GM23338 (cell line): ENCODE measurements around the gene GPC5. TPM values are rescaled to one million over a fixed set of nuclear protein-coding genes. Genes with fewer than 3 reads are reported as not detected.

Experiments
- ATAC-seq: fragments of 200-7000 bp; cut with Tn5 transposase; 3 replicates; pipeline ENCODE4 v1.9.1; 2020
- DNase-seq: peaks from one replicate; pipeline ENCODE4 v3.0.0-alpha.2; 2015; ENCODE audit warnings: low spot score
- H2AFZ ChIP-seq: fragments of 200-600 bp; sonication (generic); 2 replicates; pipeline ENCODE4 v1.8.0; 2016; ENCODE audit warnings: antibody characterized with exemption, mild to moderate bottlenecking, moderate library complexity
- H3F3A ChIP-seq: fragments of 200-600 bp; sonication (generic); replicated peaks from 2 replicates; pipeline ENCODE4 v1.8.0; 2017; ENCODE audit warnings: antibody characterized with exemption, mixed run types, low read depth
- H3K27ac ChIP-seq: fragments of 200-600 bp; sonication (generic); 2 replicates; pipeline ENCODE4 v1.6.1; 2016; ENCODE audit warnings: low read depth
- H3K27me3 ChIP-seq: fragments of 200-600 bp; sonication (generic); 2 replicates; pipeline ENCODE4 v1.8.0; 2016; ENCODE audit warnings: mild to moderate bottlenecking, mixed run types, moderate library complexity; ENCODE audit not compliant: insufficient read depth
- H3K36me3 ChIP-seq: fragments of 200-600 bp; sonication (generic); 2 replicates; pipeline ENCODE4 v1.8.0; 2016; ENCODE audit warnings: mild to moderate bottlenecking; ENCODE audit not compliant: insufficient read depth
- H3K4me1 ChIP-seq: fragments of 200-600 bp; sonication (generic); 2 replicates; pipeline ENCODE4 v1.8.0; 2016; ENCODE audit warnings: mild to moderate bottlenecking, moderate library complexity; ENCODE audit not compliant: insufficient read depth
- H3K4me2 ChIP-seq: fragments of 200-600 bp; sonication (generic); 2 replicates; pipeline ENCODE4 v1.7.1; 2017; ENCODE audit warnings: mixed run types
- H3K4me3 ChIP-seq: fragments of 200-600 bp; sonication (generic); 2 replicates; pipeline ENCODE4 v1.6.1; 2016; ENCODE audit warnings: mixed run types
- H3K79me2 ChIP-seq: fragments of 200-600 bp; sonication (generic); replicated peaks from 2 replicates; pipeline ENCODE4 v1.8.0; 2017; ENCODE audit warnings: mild to moderate bottlenecking; ENCODE audit not compliant: insufficient read depth
- H3K9me2 ChIP-seq: fragments of 200-600 bp; sonication (generic); 2 replicates; pipeline ENCODE4 v1.8.0; 2017; ENCODE audit not compliant: insufficient read depth
- H4K20me1 ChIP-seq: fragments of 200-600 bp; sonication (generic); replicated peaks from 2 replicates; pipeline ENCODE4 v1.8.0; 2017; ENCODE audit warnings: mild to moderate bottlenecking; ENCODE audit not compliant: insufficient read depth
- H3K27ac Mint-ChIP-seq: 2 replicates; pipeline ENCODE4 v1.8.0; 2020; ENCODE audit warnings: inconsistent platforms, mild to moderate bottlenecking, moderate library complexity, mixed read lengths
- H3K27me3 Mint-ChIP-seq: 3 replicates; pipeline ENCODE4 v1.8.0; 2022; ENCODE audit warnings: low read depth, mild to moderate bottlenecking, moderate library complexity, mixed read lengths, inconsistent platforms; ENCODE audit not compliant: insufficient read depth, poor library complexity
- H3K36me3 Mint-ChIP-seq: 3 replicates; pipeline ENCODE4 v1.8.0; 2021; ENCODE audit warnings: low read depth, mild to moderate bottlenecking, inconsistent platforms, moderate library complexity, mixed read lengths
- H3K4me1 Mint-ChIP-seq: 3 replicates; pipeline ENCODE4 v1.8.0; 2020; ENCODE audit warnings: mild to moderate bottlenecking, inconsistent platforms, mixed read lengths
- H3K4me3 Mint-ChIP-seq: 3 replicates; pipeline ENCODE4 v1.8.0; 2021; ENCODE audit warnings: moderate library complexity, mild to moderate bottlenecking, inconsistent platforms, mixed read lengths
- H3K9me3 Mint-ChIP-seq: 3 replicates; pipeline ENCODE4 v1.8.0; 2020; ENCODE audit warnings: moderate library complexity, mild to moderate bottlenecking, inconsistent platforms, mixed read lengths
- CREB1 ChIP-seq: fragments of 250-450 bp; sonication (Bioruptor Pico); IDR thresholded peaks from 2 replicates; pipeline ENCODE4 v1.5.0; 2020; ENCODE audit warnings: low read depth, mild to moderate bottlenecking, moderate library complexity
- CTCF ChIP-seq, 2 experiments: fragments of 200-600 bp in 1 of 2; sonication (generic) in 1 of 2; conservative IDR thresholded peaks; 2 replicates each; pipeline versions ENCODE4 v1.5.1 to v1.6.1; 2016 to 2017; ENCODE audit warnings: antibody characterized with exemption in 2 of 2, low read depth in 2 of 2, mild to moderate bottlenecking in 2 of 2, moderate library complexity in 1 of 2
- ETS1 ChIP-seq: IDR thresholded peaks from 2 replicates; pipeline ENCODE4 v1.6.1; 2016; ENCODE audit warnings: antibody characterized with exemption
- EZH2 ChIP-seq: fragments of 200-600 bp; sonication (generic); IDR thresholded peaks from one replicate; pipeline ENCODE4 v1.8.0; 2017; ENCODE audit warnings: antibody characterized with exemption, mild to moderate bottlenecking, low read depth; ENCODE audit not compliant: unreplicated experiment
- EZH2phosphoT487 ChIP-seq: fragments of 200-600 bp; sonication (generic); IDR thresholded peaks from one replicate; pipeline ENCODE4 v1.8.1; 2018; ENCODE audit warnings: antibody characterized with exemption; ENCODE audit not compliant: unreplicated experiment
- JUNB ChIP-seq: IDR thresholded peaks from one replicate; pipeline ENCODE4 v1.6.1; 2016; ENCODE audit warnings: antibody characterized with exemption; ENCODE audit not compliant: unreplicated experiment
- NANOG ChIP-seq: IDR thresholded peaks from 2 replicates; pipeline ENCODE4 v1.6.1; 2016; ENCODE audit warnings: antibody characterized with exemption, borderline replicate concordance
- POLR2AphosphoS5 ChIP-seq: IDR thresholded peaks from 2 replicates; pipeline ENCODE4 v1.6.1; 2016; ENCODE audit warnings: antibody characterized with exemption, low read depth
- REST ChIP-seq: IDR thresholded peaks from one replicate; pipeline ENCODE4 v1.6.1; 2018; ENCODE audit warnings: antibody characterized with exemption; ENCODE audit not compliant: unreplicated experiment
- STAT1 ChIP-seq: IDR thresholded peaks from one replicate; pipeline ENCODE4 v1.6.1; 2016; ENCODE audit warnings: antibody characterized with exemption; ENCODE audit not compliant: unreplicated experiment
- ZNF114 ChIP-seq: fragments of 250-450 bp; sonication (Bioruptor Pico); IDR thresholded peaks from 2 replicates; pipeline ENCODE4 v1.5.0; 2020; ENCODE audit warnings: mild to moderate bottlenecking, moderate library complexity
- ZNF331 ChIP-seq: fragments of 250-450 bp; sonication (Bioruptor Pico); IDR thresholded peaks from 2 replicates; pipeline ENCODE4 v1.5.0; 2020; ENCODE audit warnings: low read depth, mild to moderate bottlenecking, moderate library complexity
- polyA plus RNA-seq: library from polyadenylated mRNA; unstranded; fragments of >200 nt; fragmentation: Nextera tagmentation; extraction: Ambion mirVana; gene quantifications from 2 replicates; pipeline ENCODE4 v1.2.1, GENCODE V29; 2016
- total RNA-seq: library from RNA; depleted of rRNA; stranded (reverse); fragments of >200 nt; shearing (Covaris generic); gene quantifications from 2 replicates; pipeline ENCODE4 v1.2.3, GENCODE V29; 2014
- TF ChIP-seq, protein P1 (sequence below): fragments of 250-450 bp; sonication (Bioruptor Pico); IDR thresholded peaks from 2 replicates; pipeline ENCODE4 v1.5.0; 2020; ENCODE audit warnings: mild to moderate bottlenecking, moderate library complexity

Gene GPC5
- total and polyA plus RNA-seq, 2 experiments from 2014 or later: 0.95 to 1.1 TPM

DNA sequence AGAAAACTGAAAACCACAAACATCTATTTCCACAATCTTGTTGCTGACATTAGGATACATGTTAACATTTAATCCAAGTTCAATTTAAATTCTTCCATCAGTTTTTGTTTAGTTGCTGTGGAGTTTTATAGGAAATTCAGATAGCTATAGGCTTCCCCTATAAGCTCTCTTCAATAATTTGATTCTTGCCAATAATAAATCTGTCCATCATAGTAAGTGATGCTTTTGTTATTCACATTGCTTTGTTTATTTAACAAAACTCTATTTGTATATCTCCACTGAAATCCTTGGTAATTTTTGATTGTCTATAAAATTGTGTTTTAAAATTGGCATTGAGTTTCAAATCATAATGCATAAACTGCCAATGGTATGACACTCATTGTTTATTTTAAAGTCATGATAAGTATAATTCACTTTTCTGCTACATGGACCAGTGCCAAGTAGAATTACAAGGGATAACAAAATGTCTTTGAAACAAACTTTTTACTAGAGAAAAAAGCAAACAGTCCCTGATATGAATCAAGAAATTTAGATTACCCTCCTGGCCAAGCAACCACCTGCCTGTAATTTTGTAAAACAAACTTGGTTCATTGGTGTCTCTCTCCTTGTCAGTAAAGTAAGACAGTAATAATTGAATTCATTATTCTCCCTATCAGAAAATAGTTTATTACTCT lies 1250.9 kb downstream of the GPC5 start:
- Histone ChIP-seq H3K27me3 (no peaks in the 10 kb centered on the region), H3K4me2 (no peak overlapping the region), H3K27ac (no peak overlapping the region), H4K20me1 (no peaks in the 10 kb centered on the region), H3K4me3 (no peak overlapping the region), H3K4me1 (no peaks in the 10 kb centered on the region), H2AFZ (no peak overlapping the region), H3K36me3 (no peaks in the 10 kb centered on the region), H3K79me2 (no peaks in the 10 kb centered on the region), H3F3A (no peaks in the 10 kb centered on the region), H3K9me2 (no peaks in the 10 kb centered on the region)
- Mint-ChIP-seq H3K9me3 (no peaks in the 10 kb centered on the region), H3K4me1 (no peaks in the 10 kb centered on the region), H3K27ac (no peak overlapping the region), H3K36me3 (no peaks in the 10 kb centered on the region), H3K4me3 (no peak overlapping the region), H3K27me3 (peaks cover 2% of the 10 kb centered on the region)
- DNase-seq (no peak), ATAC-seq (no peak)
- TF ChIP-seq REST (no peak), JUNB (no peak), STAT1 (no peak), ZNF114 (CRISPR knock-in tag) (no peak), ETS1 (no peak), EZH2 (no peak), POLR2AphosphoS5 (no peak), CREB1 (CRISPR knock-in tag) (no peak), EZH2phosphoT487 (no peak), ZNF331 (CRISPR knock-in tag) (no peak), NANOG (no peak), CTCF (conservative IDR thresholded peaks at IDR 0.05; ENCODE audit: low read depth in 2 of 2) (no peak)
- TF ChIP-seq, protein P1, sequence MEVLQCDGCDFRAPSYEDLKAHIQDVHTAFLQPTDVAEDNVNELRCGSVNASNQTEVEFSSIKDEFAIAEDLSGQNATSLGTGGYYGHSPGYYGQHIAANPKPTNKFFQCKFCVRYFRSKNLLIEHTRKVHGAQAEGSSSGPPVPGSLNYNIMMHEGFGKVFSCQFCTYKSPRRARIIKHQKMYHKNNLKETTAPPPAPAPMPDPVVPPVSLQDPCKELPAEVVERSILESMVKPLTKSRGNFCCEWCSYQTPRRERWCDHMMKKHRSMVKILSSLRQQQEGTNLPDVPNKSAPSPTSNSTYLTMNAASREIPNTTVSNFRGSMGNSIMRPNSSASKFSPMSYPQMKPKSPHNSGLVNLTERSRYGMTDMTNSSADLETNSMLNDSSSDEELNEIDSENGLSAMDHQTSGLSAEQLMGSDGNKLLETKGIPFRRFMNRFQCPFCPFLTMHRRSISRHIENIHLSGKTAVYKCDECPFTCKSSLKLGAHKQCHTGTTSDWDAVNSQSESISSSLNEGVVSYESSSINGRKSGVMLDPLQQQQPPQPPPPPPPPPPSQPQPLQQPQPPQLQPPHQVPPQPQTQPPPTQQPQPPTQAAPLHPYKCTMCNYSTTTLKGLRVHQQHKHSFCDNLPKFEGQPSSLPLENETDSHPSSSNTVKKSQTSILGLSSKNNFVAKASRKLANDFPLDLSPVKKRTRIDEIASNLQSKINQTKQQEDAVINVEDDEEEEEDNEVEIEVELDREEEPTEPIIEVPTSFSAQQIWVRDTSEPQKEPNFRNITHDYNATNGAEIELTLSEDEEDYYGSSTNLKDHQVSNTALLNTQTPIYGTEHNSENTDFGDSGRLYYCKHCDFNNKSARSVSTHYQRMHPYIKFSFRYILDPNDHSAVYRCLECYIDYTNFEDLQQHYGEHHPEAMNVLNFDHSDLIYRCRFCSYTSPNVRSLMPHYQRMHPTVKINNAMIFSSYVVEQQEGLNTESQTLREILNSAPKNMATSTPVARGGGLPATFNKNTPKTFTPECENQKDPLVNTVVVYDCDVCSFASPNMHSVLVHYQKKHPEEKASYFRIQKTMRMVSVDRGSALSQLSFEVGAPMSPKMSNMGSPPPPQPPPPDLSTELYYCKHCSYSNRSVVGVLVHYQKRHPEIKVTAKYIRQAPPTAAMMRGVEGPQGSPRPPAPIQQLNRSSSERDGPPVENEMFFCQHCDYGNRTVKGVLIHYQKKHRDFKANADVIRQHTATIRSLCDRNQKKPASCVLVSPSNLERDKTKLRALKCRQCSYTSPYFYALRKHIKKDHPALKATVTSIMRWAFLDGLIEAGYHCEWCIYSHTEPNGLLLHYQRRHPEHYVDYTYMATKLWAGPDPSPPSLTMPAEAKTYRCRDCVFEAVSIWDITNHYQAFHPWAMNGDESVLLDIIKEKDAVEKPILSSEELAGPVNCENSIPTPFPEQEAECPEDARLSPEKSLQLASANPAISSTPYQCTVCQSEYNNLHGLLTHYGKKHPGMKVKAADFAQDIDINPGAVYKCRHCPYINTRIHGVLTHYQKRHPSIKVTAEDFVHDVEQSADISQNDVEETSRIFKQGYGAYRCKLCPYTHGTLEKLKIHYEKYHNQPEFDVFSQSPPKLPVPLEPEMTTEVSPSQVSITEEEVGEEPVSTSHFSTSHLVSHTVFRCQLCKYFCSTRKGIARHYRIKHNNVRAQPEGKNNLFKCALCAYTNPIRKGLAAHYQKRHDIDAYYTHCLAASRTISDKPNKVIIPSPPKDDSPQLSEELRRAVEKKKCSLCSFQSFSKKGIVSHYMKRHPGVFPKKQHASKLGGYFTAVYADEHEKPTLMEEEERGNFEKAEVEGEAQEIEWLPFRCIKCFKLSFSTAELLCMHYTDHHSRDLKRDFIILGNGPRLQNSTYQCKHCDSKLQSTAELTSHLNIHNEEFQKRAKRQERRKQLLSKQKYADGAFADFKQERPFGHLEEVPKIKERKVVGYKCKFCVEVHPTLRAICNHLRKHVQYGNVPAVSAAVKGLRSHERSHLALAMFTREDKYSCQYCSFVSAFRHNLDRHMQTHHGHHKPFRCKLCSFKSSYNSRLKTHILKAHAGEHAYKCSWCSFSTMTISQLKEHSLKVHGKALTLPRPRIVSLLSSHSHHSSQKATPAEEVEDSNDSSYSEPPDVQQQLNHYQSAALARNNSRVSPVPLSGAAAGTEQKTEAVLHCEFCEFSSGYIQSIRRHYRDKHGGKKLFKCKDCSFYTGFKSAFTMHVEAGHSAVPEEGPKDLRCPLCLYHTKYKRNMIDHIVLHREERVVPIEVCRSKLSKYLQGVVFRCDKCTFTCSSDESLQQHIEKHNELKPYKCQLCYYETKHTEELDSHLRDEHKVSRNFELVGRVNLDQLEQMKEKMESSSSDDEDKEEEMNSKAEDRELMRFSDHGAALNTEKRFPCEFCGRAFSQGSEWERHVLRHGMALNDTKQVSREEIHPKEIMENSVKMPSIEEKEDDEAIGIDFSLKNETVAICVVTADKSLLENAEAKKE: no peak
